GM20000 (cell line): ENCODE measurements around the gene LGSN.
"Not testable (repeated sequence)": the region's sequence is repeated elsewhere in the genome, so short reads cannot be mapped to it uniquely, and the experiment has no call there.

ENCODE experiments used
- DNase-seq: peaks from one replicate; pipeline ENCODE4 v3.0.0; 2012; ENCODE audit warnings: low spot score
- CTCF ChIP-seq: IDR thresholded peaks from 2 replicates; pipeline ENCODE4 v1.5.1; 2012; ENCODE audit warnings: mild to moderate bottlenecking, control low read depth; ENCODE audit errors: extremely low read depth, missing control alignments

Gene LGSN

DNA sequence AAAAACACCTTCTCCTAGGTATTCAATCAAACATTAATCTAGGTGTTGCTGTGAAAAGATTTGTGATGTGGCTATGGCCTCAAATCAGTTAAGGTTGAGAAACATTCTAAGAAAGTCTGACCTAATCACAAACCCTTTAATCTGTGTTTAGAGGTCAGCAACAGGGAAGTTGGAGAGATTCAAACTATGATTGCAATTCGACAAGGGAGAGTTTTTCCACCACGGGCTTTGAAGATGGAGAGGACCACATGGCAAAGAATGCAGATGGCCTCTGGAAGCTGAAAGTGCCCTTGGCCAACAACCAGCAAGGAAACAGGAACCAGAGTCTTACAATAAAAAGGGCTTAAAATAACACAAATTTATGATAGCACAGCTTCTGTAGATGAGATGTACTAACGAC lies 29.6 kb upstream of the LGSN start:
- no peak for TF ChIP-seq CTCF
- DNase-seq: no peak

GRCh38 chr6:63348836-63349235 lies 29.1 kb upstream of the LGSN start:
- no peak for DNase-seq
- no peak for TF ChIP-seq CTCF

- TF ChIP-seq CTCF: no peak
- DNase-seq: no peak
Observed at GRCh38 chr6:63347599-63347998, 27.8 kb upstream of the LGSN start.

- TF ChIP-seq CTCF: no peak
- DNase-seq: no peak
Observed at GRCh38 chr6:63346217-63346835, 26.5 kb upstream of the LGSN start.

DNA sequence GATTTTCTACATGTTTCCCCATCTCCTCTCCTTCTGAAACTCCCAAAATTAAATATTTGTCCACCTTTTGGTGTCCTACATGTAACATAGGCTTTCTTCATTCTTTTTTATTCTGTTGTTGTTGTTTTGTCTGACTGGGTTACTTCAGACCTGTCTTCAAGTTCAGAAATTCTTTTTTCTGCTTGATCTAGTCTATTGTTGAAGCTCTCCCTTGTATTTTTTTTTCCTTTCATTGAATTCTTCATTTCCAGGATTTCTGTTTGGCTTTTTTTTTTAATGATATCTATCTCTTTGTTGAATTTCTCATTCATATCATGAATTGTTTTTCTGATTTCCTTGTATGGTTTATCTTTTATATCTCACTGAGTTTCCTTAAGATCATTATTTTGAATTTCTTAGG lies 20.6 kb upstream of the LGSN start:
- no peak for TF ChIP-seq CTCF
- DNase-seq: no peak

GRCh38 chr6:63334652-63335051 lies 14.9 kb upstream of the LGSN start:
- DNase-seq: not testable (repeated sequence)

GRCh38 chr6:63333440-63333839 lies 13.7 kb upstream of the LGSN start:
- DNase-seq: no peak
- TF ChIP-seq CTCF: no peak

- not testable (repeated sequence) for DNase-seq
Observed at GRCh38 chr6:63326630-63327029, 6.8 kb upstream of the LGSN start.
